Measurements from ENCODE around the gene TBX2.

GRCh38 chr17:61389670-61390478 is 9.8 kb upstream of the TBX2 start:
- TF ChIP-seq CTCF (IDR thresholded peaks at IDR 0.05; ENCODE audit: low read depth, low read length, poor library complexity, severe bottlenecking) (peak; percentile 96), EZH2phosphoT487 (IDR thresholded peaks at IDR 0.05; ENCODE audit: borderline replicate concordance, low read length) (no peak)
